ENCODE measurements around the gene MORN5.
A peak's percentile ranks its signal among the peaks of the same experiment; 100 is the strongest.

The MORN5 gene

GRCh38 chr9:122158202-122158601 is 1.5 kb upstream of the MORN5 start:
- no peak for TF ChIP-seq TAF1 (IDR thresholded peaks at IDR 0.05; ENCODE audit: low read depth, low read length)
- no peak for TF ChIP-seq PAX5 (IDR thresholded peaks at IDR 0.05; ENCODE audit: insufficient read depth, low read length, severe bottlenecking)
- TF ChIP-seq SPI1 (IDR thresholded peaks at IDR 0.05; ENCODE audit: low read depth, low read length), result no peak
- TF ChIP-seq POLR2A (IDR thresholded peaks at IDR 0.05; ENCODE audit: low read depth, low read length), result no peak
- TF ChIP-seq POLR2AphosphoS5 (IDR thresholded peaks at IDR 0.05; ENCODE audit: low read depth, low read length), result no peak
- DNase-seq (ENCODE audit: insufficient read length, low spot score) (peak; percentile 32), FAIRE-seq (peak; percentile 87)

- no peak for FAIRE-seq
- no peak for TF ChIP-seq POLR2A (IDR thresholded peaks at IDR 0.05; ENCODE audit: low read depth, low read length)
- TF ChIP-seq POLR2AphosphoS5 (IDR thresholded peaks at IDR 0.05; ENCODE audit: low read depth, low read length), result no peak
- no peak for TF ChIP-seq TAF1 (IDR thresholded peaks at IDR 0.05; ENCODE audit: low read depth, low read length)
- no peak for TF ChIP-seq SPI1 (IDR thresholded peaks at IDR 0.05; ENCODE audit: low read depth, low read length)
- no peak for TF ChIP-seq POU2F2 (IDR thresholded peaks at IDR 0.05; ENCODE audit: low read depth, low read length)
- no peak for TF ChIP-seq PAX5 (IDR thresholded peaks at IDR 0.05; ENCODE audit: insufficient read depth, low read length, severe bottlenecking)
- DNase-seq (ENCODE audit: insufficient read length, low spot score), result no peak
Measured at GRCh38 chr9:122159925-122160246, 178 bp downstream of the MORN5 start.

DNA sequence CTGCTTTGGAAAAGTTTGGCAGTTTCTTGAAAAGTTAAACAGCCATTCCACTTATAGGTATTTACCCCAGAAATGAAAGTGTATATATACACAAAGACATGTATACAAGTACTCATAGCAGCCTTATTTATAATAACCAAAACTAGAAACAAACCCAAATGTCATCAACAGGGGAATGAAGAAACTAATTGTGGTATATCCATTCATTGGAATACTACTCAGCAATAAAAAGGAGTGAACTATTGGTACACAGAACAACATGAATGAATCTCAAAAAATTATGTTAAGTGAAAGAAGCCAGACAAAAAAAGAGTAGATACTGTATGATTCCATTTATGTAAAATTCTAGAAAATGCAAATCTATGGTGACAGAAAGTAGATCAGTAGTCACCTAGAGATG is 2.7 kb downstream of the MORN5 start:
- FAIRE-seq, result no peak
- DNase-seq (ENCODE audit: insufficient read length, low spot score), result no peak
- TF ChIP-seq POU2F2 (IDR thresholded peaks at IDR 0.05; ENCODE audit: low read depth, low read length), result no peak
- no peak for TF ChIP-seq SPI1 (IDR thresholded peaks at IDR 0.05; ENCODE audit: low read depth, low read length)
- no peak for TF ChIP-seq POLR2A (IDR thresholded peaks at IDR 0.05; ENCODE audit: low read depth, low read length)
- TF ChIP-seq POLR2AphosphoS5 (IDR thresholded peaks at IDR 0.05; ENCODE audit: low read depth, low read length), result no peak
- no peak for TF ChIP-seq PAX5 (IDR thresholded peaks at IDR 0.05; ENCODE audit: insufficient read depth, low read length, severe bottlenecking)
- TF ChIP-seq TAF1 (IDR thresholded peaks at IDR 0.05; ENCODE audit: low read depth, low read length), result no peak

DNA sequence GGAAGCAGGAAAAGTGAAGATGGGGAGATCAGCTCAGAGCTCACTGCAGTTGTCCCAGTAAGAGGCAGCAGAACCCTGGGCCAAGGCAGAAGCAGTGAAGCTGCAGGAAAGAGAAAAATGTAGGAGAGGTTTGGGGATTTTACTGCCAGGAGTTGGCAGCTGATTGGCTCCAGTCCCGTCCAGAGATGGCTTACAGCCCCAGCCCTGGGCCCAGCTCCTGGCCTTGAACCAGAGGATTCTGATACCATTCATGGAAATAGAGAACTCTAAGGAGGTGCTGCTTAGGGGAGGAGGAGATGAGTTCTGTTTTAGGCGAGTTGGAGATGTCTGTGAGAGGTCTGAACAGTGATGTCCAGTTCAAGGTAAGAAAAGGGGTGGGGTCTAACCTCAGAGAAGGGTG is 4.6 kb downstream of the MORN5 start:
- no peak for DNase-seq (ENCODE audit: insufficient read length, low spot score)
- no peak for FAIRE-seq
- no peak for TF ChIP-seq SPI1 (IDR thresholded peaks at IDR 0.05; ENCODE audit: low read depth, low read length)
- no peak for TF ChIP-seq POLR2AphosphoS5 (IDR thresholded peaks at IDR 0.05; ENCODE audit: low read depth, low read length)
- no peak for TF ChIP-seq POLR2A (IDR thresholded peaks at IDR 0.05; ENCODE audit: low read depth, low read length)
- TF ChIP-seq POU2F2 (IDR thresholded peaks at IDR 0.05; ENCODE audit: low read depth, low read length), result no peak
- TF ChIP-seq TAF1 (IDR thresholded peaks at IDR 0.05; ENCODE audit: low read depth, low read length), result no peak
- TF ChIP-seq PAX5 (IDR thresholded peaks at IDR 0.05; ENCODE audit: insufficient read depth, low read length, severe bottlenecking), result no peak

- TF ChIP-seq SPI1 (IDR thresholded peaks at IDR 0.05; ENCODE audit: low read depth, low read length) (no peak), TAF1 (IDR thresholded peaks at IDR 0.05; ENCODE audit: low read depth, low read length) (no peak), POU2F2 (IDR thresholded peaks at IDR 0.05; ENCODE audit: low read depth, low read length) (no peak), POLR2AphosphoS5 (IDR thresholded peaks at IDR 0.05; ENCODE audit: low read depth, low read length) (no peak)
- FAIRE-seq, result no peak
Measured at GRCh38 chr9:122168356-122168755, 8.6 kb downstream of the MORN5 start.

DNA sequence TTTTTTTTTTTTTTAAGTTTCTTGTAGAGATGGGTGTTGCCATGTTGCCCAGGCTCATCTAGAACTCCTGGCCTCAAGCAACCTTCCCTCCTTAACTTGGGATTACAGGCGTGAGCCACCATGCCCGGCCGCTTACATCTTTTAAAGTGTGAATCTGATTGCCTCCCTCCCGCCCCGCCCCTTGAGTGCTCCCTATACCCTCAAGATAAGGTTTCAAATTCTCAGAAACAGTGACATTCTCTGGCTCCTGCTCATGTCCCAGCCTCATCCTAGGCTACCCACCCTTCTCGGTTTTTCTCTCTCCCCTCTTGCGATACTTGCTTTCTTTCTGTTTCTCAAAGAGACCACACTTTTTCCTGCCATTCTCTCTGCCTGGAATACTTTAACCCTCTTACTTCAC is 12.4 kb downstream of the MORN5 start:
- TF ChIP-seq POU2F2 (IDR thresholded peaks at IDR 0.05; ENCODE audit: low read depth, low read length) (no peak), TAF1 (IDR thresholded peaks at IDR 0.05; ENCODE audit: low read depth, low read length) (no peak), POLR2A (IDR thresholded peaks at IDR 0.05; ENCODE audit: low read depth, low read length) (no peak), SPI1 (IDR thresholded peaks at IDR 0.05; ENCODE audit: low read depth, low read length) (no peak), PAX5 (IDR thresholded peaks at IDR 0.05; ENCODE audit: insufficient read depth, low read length, severe bottlenecking) (no peak), POLR2AphosphoS5 (IDR thresholded peaks at IDR 0.05; ENCODE audit: low read depth, low read length) (no peak)
- no peak for DNase-seq (ENCODE audit: insufficient read length, low spot score)
- FAIRE-seq, result no peak

More at GRCh38 chr9:122168356-122168755, 8.6 kb downstream of the MORN5 start:
- no peak for DNase-seq (ENCODE audit: insufficient read length, low spot score)

GRCh38 chr9:122173670-122174069 is 14.0 kb downstream of the MORN5 start:
- TF ChIP-seq POLR2AphosphoS5 (IDR thresholded peaks at IDR 0.05; ENCODE audit: low read depth, low read length) (no peak), TAF1 (IDR thresholded peaks at IDR 0.05; ENCODE audit: low read depth, low read length) (no peak), POU2F2 (IDR thresholded peaks at IDR 0.05; ENCODE audit: low read depth, low read length) (no peak), PAX5 (IDR thresholded peaks at IDR 0.05; ENCODE audit: insufficient read depth, low read length, severe bottlenecking) (no peak)
- no peak for DNase-seq (ENCODE audit: insufficient read length, low spot score)
- no peak for FAIRE-seq

DNA sequence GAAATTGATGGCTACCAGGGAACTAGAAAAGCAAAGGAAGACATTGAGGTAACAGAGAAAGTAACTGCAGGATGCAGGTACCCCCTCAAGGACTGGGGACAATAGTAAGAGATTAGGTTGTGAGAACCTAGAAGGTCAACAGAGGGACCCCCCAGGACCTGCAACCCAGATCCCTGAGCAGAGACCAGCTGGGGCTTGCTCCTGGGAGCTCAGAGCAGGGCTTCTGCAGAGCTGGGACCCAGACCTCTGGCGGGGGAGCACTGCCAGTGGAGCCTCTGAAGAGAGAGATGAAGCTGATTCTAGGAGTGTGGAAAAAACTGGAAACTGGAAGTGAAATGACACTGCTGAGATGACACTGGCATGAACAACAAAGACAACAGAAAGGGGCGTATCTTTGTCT is 17.2 kb downstream of the MORN5 start:
- DNase-seq (ENCODE audit: insufficient read length, low spot score) (no peak), FAIRE-seq (no peak)
- TF ChIP-seq TAF1 (IDR thresholded peaks at IDR 0.05; ENCODE audit: low read depth, low read length) (no peak), POU2F2 (IDR thresholded peaks at IDR 0.05; ENCODE audit: low read depth, low read length) (no peak), PAX5 (IDR thresholded peaks at IDR 0.05; ENCODE audit: insufficient read depth, low read length, severe bottlenecking) (no peak), POLR2A (IDR thresholded peaks at IDR 0.05; ENCODE audit: low read depth, low read length) (no peak), POLR2AphosphoS5 (IDR thresholded peaks at IDR 0.05; ENCODE audit: low read depth, low read length) (no peak), SPI1 (IDR thresholded peaks at IDR 0.05; ENCODE audit: low read depth, low read length) (no peak)

DNA sequence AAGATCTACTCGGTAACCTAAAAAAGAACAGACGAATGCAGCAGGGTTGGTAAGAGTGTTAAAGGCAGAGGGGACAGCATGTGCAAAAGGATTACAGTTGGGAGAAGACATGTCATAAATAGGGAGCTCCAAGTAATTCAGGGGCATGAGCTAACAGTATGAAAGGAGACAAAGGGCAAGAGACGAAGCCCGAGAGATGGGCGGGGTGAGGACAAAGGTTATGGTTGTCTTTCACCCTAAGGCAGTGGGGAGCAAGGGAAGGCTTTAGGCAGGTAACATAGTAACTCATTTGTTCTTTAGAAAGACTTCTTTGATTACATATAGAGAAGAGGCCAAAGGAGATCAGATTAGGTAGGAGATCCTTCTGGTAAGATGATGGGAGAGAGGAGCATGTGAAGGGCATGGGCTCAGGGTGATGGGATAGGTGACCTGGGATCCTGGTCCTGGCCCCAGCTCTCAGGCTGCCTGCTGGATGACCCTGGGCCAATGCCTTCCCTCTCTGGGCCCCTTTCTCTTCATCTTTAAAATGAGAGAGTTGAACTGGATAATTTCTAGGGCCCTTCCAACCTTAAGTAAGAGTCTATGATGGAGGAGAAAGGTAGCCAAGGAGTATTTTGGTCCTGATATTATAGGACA is 19.5 kb downstream of the MORN5 start:
- TF ChIP-seq POLR2AphosphoS5 (IDR thresholded peaks at IDR 0.05; ENCODE audit: low read depth, low read length) (no peak), SPI1 (IDR thresholded peaks at IDR 0.05; ENCODE audit: low read depth, low read length) (no peak), POLR2A (IDR thresholded peaks at IDR 0.05; ENCODE audit: low read depth, low read length) (no peak), PAX5 (IDR thresholded peaks at IDR 0.05; ENCODE audit: insufficient read depth, low read length, severe bottlenecking) (no peak), POU2F2 (IDR thresholded peaks at IDR 0.05; ENCODE audit: low read depth, low read length) (no peak)
- FAIRE-seq (no peak), DNase-seq (ENCODE audit: insufficient read length, low spot score) (no peak)

- TF ChIP-seq PAX5 (IDR thresholded peaks at IDR 0.05; ENCODE audit: insufficient read depth, low read length, severe bottlenecking) (no peak), SPI1 (IDR thresholded peaks at IDR 0.05; ENCODE audit: low read depth, low read length) (no peak), POU2F2 (IDR thresholded peaks at IDR 0.05; ENCODE audit: low read depth, low read length) (no peak), TAF1 (IDR thresholded peaks at IDR 0.05; ENCODE audit: low read depth, low read length) (no peak), POLR2A (IDR thresholded peaks at IDR 0.05; ENCODE audit: low read depth, low read length) (no peak), POLR2AphosphoS5 (IDR thresholded peaks at IDR 0.05; ENCODE audit: low read depth, low read length) (no peak)
- DNase-seq (ENCODE audit: insufficient read length, low spot score), result no peak
- FAIRE-seq, result no peak
Measured at GRCh38 chr9:122179690-122180074, 20.0 kb downstream of the MORN5 start.

Measured in GM12891 (cell line).